A549 (cell line): ENCODE data around the gene STRN3.
A peak's percentile ranks its signal among the peaks of the same experiment; 100 is the strongest.

ENCODE experiments used
- CEBPB ChIP-seq, 2 experiments: fragments of >200 bp in 1 of 2; sonication (Bioruptor Twin) in 1 of 2; formaldehyde crosslinking in 1 of 2; IDR thresholded peaks; 2 replicates each; pipeline ENCODE4 v1.6.1; 2012 to 2016
- CTCF ChIP-seq: fragments of >200 bp; sonication (Bioruptor Twin); formaldehyde crosslinking; IDR thresholded peaks from 3 replicates; pipeline ENCODE4 v1.5.1; 2016
- EP300 ChIP-seq, 2 experiments: fragments of >200 bp; sonication (Bioruptor Twin); formaldehyde crosslinking; IDR thresholded peaks; 2 replicates in 1 of 2; 3 replicates in 1 of 2; pipeline ENCODE4 v1.6.1; 2016 to 2017
- HES2 ChIP-seq: fragments of >200 bp; sonication (Bioruptor Twin); formaldehyde crosslinking; IDR thresholded peaks from 2 replicates; pipeline ENCODE4 v1.6.1; 2016
- JUN ChIP-seq, 2 experiments: fragments of >200 bp; sonication (Bioruptor Twin); formaldehyde crosslinking; IDR thresholded peaks; 2 replicates in 1 of 2; 3 replicates in 1 of 2; pipeline ENCODE4 v1.6.1; 2016 to 2017
- JUNB ChIP-seq: fragments of >200 bp; sonication (Bioruptor Twin); formaldehyde crosslinking; IDR thresholded peaks from 2 replicates; pipeline ENCODE4 v1.6.1; 2016
- MAFK ChIP-seq: fragments of 450-650 bp; IDR thresholded peaks from 2 replicates; pipeline ENCODE4 v1.6.1; 2014; ENCODE audit not compliant: partially characterized antibody
- MAX ChIP-seq: IDR thresholded peaks from 2 replicates; pipeline ENCODE4 v1.6.1; 2012
- POLR2A ChIP-seq: IDR thresholded peaks from 2 replicates; pipeline ENCODE4 v1.6.1; 2012; ENCODE audit warnings: mild to moderate bottlenecking, low read length
- POLR2AphosphoS2 ChIP-seq: conservative IDR thresholded peaks from 2 replicates; pipeline ENCODE4 v1.6.1; 2012; ENCODE audit warnings: low read length, improper control_type of control experiment, inconsistent platforms
- REST ChIP-seq: fragments of 200-600 bp; sonication (generic); IDR thresholded peaks from 2 replicates; pipeline ENCODE4 v1.6.1; 2016; ENCODE audit warnings: antibody characterized with exemption, mild to moderate bottlenecking, moderate library complexity
- RFX5 ChIP-seq: fragments of 450-650 bp; IDR thresholded peaks from 2 replicates; pipeline ENCODE4 v1.7.1; 2014; ENCODE audit warnings: antibody characterized with exemption, mild to moderate bottlenecking, moderate library complexity

GRCh38 chr14:30914812-30915211, 111.4 kb downstream of the STRN3 start:
- TF ChIP-seq EP300 (IDR thresholded peaks at IDR 0.05), result no peak
- no peak for TF ChIP-seq CEBPB (IDR thresholded peaks at IDR 0.05)
- TF ChIP-seq HES2, result no peak
- no peak for TF ChIP-seq POLR2A
- no peak for TF ChIP-seq JUNB
- TF ChIP-seq JUN (IDR thresholded peaks at IDR 0.05), result no peak
- TF ChIP-seq CTCF, result no peak
- TF ChIP-seq RFX5, result no peak
- TF ChIP-seq REST, result no peak
- no peak for TF ChIP-seq POLR2AphosphoS2
- peak; percentile 41 for TF ChIP-seq MAFK
- TF ChIP-seq MAX, result no peak
